Ovary (tissue), 3 donors: Measurements from ENCODE around the gene OR2H2.

ENCODE experiments used
- POLR2A ChIP-seq: fragments of 450-650 bp; IDR thresholded peaks from one replicate; pipeline ENCODE4 v1.6.1; 2017; ENCODE audit warnings: antibody characterized with exemption, mild to moderate bottlenecking, moderate library complexity
- TF ChIP-seq, protein P1 (sequence below), 3 donors: fragments of 450-650 bp in 2 of 3; fragments of 200-600 bp in 1 of 3; IDR thresholded peaks; one replicate each; pipeline versions ENCODE4 v1.5.1 to v1.8.0; 2016 to 2022; ENCODE audit warnings: antibody characterized with exemption in 3 of 3, mild to moderate bottlenecking in 1 of 3
- donor health status: DM: no; HTN: no; CAD: no.

DNA sequence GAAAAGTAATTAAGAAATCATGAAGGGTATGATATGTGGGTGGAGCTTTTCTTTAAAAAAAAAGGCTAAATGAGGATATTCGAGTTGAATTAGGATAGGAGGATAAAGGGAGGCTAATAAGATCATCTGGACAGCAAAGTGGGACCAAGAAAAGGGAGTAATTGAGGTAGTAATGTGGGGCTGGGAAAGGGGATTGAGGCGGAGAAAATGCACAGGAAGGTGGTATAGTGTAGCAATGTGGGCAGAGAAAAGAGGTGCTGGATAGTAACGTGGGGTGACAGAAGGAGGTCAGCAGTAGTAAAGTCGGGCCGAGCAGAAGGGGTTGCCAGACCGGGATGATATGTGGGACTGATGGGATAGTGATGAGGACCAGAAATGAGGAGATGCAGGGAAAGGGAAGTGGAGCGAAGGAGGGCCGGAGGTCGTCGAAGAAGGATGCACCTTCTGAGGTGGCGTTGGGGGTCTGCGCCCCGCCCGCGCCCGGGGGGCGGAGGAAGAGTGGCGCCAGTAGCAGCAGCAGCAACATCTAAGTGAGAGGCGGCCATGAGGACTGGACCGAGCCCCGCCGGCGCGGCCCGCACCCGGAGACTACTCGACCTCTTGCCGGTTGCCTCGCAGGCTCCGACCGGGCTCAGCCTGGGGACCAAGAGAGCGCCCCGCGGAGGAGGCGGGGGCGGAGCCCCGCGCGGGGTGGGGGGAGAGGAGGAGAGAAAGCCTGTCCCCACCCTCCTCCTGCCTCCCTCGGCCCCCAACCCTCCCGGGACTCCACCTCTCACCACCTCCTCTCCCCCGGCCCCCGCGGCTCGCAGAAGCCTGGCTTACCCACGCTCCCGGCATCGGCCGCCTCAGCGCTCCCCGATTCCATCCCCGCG, 47.2 kb downstream of the OR2H2 start:
- no peak for TF ChIP-seq POLR2A
- TF ChIP-seq, protein P1, sequence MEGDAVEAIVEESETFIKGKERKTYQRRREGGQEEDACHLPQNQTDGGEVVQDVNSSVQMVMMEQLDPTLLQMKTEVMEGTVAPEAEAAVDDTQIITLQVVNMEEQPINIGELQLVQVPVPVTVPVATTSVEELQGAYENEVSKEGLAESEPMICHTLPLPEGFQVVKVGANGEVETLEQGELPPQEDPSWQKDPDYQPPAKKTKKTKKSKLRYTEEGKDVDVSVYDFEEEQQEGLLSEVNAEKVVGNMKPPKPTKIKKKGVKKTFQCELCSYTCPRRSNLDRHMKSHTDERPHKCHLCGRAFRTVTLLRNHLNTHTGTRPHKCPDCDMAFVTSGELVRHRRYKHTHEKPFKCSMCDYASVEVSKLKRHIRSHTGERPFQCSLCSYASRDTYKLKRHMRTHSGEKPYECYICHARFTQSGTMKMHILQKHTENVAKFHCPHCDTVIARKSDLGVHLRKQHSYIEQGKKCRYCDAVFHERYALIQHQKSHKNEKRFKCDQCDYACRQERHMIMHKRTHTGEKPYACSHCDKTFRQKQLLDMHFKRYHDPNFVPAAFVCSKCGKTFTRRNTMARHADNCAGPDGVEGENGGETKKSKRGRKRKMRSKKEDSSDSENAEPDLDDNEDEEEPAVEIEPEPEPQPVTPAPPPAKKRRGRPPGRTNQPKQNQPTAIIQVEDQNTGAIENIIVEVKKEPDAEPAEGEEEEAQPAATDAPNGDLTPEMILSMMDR (IDR thresholded peaks at IDR 0.05) = no peak
